Activated CD8-positive, alpha-beta memory T cell treated with anti-CD3 and anti-CD28 coated beads for 36 hours (primary cell): Measurements from ENCODE around the gene REL. TPM values are rescaled to one million over a fixed set of nuclear protein-coding genes. Genes with fewer than 3 reads are reported as not detected.
"Not testable (repeated sequence)": the region's sequence is repeated elsewhere in the genome, so short reads cannot be mapped to it uniquely, and the experiment has no call there.

Experiments
- CTCF ChIA-PET: fragments of 350-600 bp; sonication (Branson Sonifier 250); formaldehyde crosslinking; loops from one replicate; lab custom pipeline; 2021; ENCODE audit warnings: antibody characterized with exemption; lab: Charles Lee
- POLR2A ChIA-PET: fragments of 350-600 bp; sonication (Branson Sonifier 250); formaldehyde crosslinking; loops from one replicate; lab custom pipeline; 2021; ENCODE audit warnings: antibody characterized with exemption; lab: Charles Lee
- total RNA-seq, 2 experiments: library from RNA; stranded (reverse); gene quantifications; one replicate each; pipeline ENCODE4 v1.2.3, GENCODE V29; 2021

Gene REL
- total RNA-seq, 2 experiments from 2014 or later: 55.3 TPM

- CTCF ChIA-PET: interaction anchor here (0.6 kb wide), 1 partner anchor 734 kb away, joined by 3 read pairs; no protein-coding TSS in a partner anchor
- POLR2A ChIA-PET: no interaction called here
Measured at GRCh38 chr2:60862642-60863041, 18.7 kb upstream of the REL start.

DNA sequence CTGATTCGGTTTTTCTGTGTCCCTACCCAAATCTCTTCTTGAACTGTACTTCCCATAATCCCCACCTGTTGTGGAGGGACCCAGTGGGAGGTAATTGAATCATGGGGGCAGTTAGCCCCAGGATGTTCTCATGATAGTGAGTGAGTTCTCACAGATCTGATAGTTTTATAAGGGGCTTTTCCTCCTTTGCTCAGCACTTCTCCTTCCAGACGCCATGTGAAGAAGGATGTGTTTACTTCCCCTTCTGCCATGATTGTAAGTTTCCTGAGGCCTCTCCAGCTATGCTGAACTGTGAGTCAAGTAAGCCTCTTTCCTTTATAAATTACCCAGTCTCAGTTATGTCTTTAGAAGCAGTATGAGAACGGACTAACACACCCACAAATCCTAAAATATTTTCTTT is 16.0 kb upstream of the REL start:
- POLR2A ChIA-PET: not testable (repeated sequence)

GRCh38 chr2:60867007-60867406 is 14.4 kb upstream of the REL start:
- ChIA-PET CTCF (no interaction called here), POLR2A (no interaction called here)

More for the DNA sequence above, 16.0 kb upstream of the REL start:
- CTCF ChIA-PET: not testable (repeated sequence)

DNA sequence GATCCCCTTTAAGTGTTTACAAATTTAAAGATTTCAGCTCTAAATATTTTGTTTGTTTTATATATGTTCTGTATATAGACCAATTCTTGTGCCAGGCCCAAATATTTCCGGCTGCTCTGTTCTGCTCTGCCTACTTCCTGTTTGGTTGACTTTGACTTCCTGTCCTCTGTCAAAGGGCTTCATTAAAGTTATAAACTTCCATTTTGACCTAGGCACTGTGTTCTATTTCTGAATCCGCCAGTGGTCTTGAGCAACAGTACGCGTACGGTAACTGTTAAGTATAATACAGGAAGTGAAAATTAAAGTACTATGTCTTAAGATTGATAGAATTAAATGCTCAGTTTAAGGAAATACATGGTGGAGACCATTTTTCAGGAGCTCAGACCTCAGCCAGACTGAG is 13.5 kb upstream of the REL start:
- CTCF ChIA-PET: interaction anchor here (0.9 kb wide), 1 partner anchor 212 kb away, joined by 3 read pairs; no protein-coding TSS in a partner anchor
- POLR2A ChIA-PET: no interaction called here

- CTCF ChIA-PET: interaction anchor here (0.9 kb wide), 1 partner anchor 211 kb away, joined by 3 read pairs; no protein-coding TSS in a partner anchor
- POLR2A ChIA-PET: no interaction called here
Measured at GRCh38 chr2:60868589-60869273, 12.6 kb upstream of the REL start.

DNA sequence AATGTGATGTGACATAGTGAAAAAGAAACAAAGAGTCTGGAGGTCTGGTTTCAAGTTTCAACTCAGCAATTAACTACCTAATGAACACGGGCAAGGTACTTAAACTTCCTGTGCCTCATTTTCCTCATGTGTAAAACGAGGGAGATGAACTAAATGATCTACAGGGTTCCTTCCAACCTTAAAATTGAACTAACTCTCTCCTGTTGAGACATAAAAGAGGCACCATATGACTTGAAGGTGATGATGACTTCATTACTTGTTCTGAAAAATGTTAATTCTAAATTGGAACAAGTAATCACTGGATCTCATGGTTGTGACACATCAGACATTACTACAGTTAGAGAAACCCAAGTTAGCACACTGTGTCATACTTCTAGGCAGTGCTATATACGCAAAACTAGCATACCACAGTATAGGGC is 8.9 kb upstream of the REL start:
- ChIA-PET POLR2A (no interaction called here), CTCF (interaction anchor here (0.7 kb wide), 4 partner anchors 10 to 151 kb away, joined by 3 read pairs; no protein-coding TSS in a partner anchor)

GRCh38 chr2:60873381-60873780 is 8.0 kb upstream of the REL start:
- ChIA-PET CTCF (interaction anchor here (0.7 kb wide), 4 partner anchors 9 to 150 kb away, joined by 3 read pairs; no protein-coding TSS in a partner anchor), POLR2A (no interaction called here)

GRCh38 chr2:60875520-60875919 is 5.9 kb upstream of the REL start:
- ChIA-PET POLR2A (interaction anchor here (1.0 kb wide), 1 partner anchor 9 kb away, joined by 3 read pairs; no protein-coding TSS in a partner anchor), CTCF (interaction anchor here (0.7 kb wide), 1 partner anchor 79 kb away, joined by 3 read pairs; no protein-coding TSS in a partner anchor)

DNA sequence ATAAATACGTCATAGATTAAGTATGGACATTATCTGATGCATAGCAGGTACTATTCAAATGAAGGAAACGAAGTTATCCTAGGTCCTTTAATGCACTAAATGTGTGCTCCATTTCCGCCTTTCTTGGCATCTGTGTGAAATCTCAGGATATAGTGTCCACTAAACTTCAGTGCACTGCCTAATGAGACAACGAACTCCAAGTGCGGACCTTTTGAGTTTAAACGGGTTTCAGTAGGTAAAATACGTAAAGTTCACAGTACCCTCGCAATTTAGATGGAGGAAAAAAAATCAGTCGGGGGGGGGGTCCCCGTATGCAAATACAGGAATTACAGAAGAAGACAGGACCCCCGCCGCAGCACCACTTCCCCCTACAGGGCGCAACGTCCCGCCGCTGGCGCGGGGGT is 729 bp upstream of the REL start:
- ChIA-PET CTCF (interaction anchor here (2.8 kb wide), 1 partner anchor 118 kb away, joined by 13 read pairs; no protein-coding TSS in a partner anchor), POLR2A (interaction anchor here (1.0 to 2.1 kb wide), 4 partner anchors 19 to 73 kb away, joined by 4 to 7 read pairs (median 6); no protein-coding TSS in a partner anchor)

- ChIA-PET CTCF (interaction anchor here (0.5 to 2.8 kb wide), 5 partner anchors 10 to 115 kb away, joined by 3 to 13 read pairs (median 5); no protein-coding TSS in a partner anchor), POLR2A (interaction anchor here (0.8 to 2.0 kb wide), 4 partner anchors 64 to 87 kb away, joined by 3 to 5 read pairs (median 5); no protein-coding TSS in a partner anchor)
Measured at GRCh38 chr2:60882971-60883753, 1.8 kb downstream of the REL start.

- ChIA-PET POLR2A (interaction anchor here (0.7 to 1.2 kb wide), 2 partner anchors 8 to 14 kb away, joined by 3 to 6 read pairs; no protein-coding TSS in a partner anchor), CTCF (interaction anchor here (0.7 to 1.2 kb wide), 2 partner anchors 16 to 63 kb away, joined by 3 read pairs; no protein-coding TSS in a partner anchor)
Measured at GRCh38 chr2:60883896-60884295, 2.5 kb downstream of the REL start.

GRCh38 chr2:60884800-60885199 is 3.4 kb downstream of the REL start:
- CTCF ChIA-PET: interaction anchor here (1.2 kb wide), 1 partner anchor 15 kb away, joined by 3 read pairs; no protein-coding TSS in a partner anchor

DNA sequence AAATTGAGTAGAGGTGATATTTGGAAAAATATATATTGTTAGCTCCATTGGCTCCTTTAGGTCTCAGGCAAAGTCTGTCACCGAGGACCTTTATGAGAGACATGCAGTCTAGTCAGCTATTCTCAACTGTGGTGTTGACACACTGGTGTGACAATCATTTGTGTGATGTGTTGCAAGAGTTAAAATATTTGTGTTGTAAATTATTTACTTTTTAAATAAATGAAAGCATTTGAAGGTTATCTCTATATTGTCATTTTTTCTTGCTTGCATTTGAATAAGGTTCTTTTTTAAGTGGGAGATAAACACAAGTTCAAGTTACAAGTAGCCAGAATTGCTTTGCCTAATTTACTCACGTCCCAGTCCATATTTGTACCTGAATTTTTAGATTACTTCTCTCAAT is 4.3 kb downstream of the REL start:
- ChIA-PET POLR2A (no interaction called here), CTCF (no interaction called here)

More at GRCh38 chr2:60884800-60885199, 3.4 kb downstream of the REL start:
- POLR2A ChIA-PET: interaction anchor here (1.2 kb wide), 1 partner anchor 9 kb away, joined by 3 read pairs; no protein-coding TSS in a partner anchor

DNA sequence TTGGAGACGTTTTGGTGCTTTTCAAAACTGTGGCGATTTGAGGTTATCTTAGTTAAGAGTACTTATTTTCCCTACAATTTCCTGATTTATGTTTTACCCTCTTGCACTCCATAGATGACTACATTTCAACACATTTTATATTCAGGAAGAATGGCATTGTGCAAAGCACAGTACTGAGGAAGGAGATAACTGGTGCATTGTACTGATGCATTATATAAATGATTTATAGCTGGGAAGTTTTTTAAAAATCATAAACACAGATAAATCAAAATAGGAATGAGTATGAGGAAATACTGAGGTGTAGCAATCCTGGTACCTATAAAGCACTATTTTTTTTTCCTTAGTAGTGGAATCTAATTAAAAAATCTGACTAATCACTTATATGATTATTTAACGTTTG is 5.6 kb downstream of the REL start:
- CTCF ChIA-PET: no interaction called here
- POLR2A ChIA-PET: interaction anchor here (0.8 to 1.5 kb wide), 2 partner anchors 13 to 67 kb away, joined by 3 read pairs; no protein-coding TSS in a partner anchor

DNA sequence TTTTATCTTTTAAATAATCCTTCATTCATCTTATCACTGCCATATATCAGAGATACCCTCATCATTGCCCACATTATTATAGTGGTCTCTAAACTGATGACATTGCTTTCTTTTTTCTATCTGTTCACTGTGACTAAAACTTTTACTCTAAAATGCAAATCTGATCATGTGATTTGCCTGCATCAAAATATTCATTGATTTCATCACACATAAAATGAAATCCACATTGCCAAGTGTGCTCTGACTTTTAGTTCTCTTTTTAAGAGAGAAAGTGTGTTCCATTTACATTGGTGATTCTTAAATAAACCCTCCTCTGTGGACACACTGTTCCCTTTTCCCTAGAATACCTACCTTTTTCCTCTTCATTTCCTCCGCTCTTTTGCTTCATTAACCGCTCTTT is 7.5 kb downstream of the REL start:
- ChIA-PET POLR2A (interaction anchor here (0.6 kb wide), 1 partner anchor 8 kb away, joined by 4 read pairs; no protein-coding TSS in a partner anchor), CTCF (interaction anchor here (0.5 kb wide), 1 partner anchor 31 kb away, joined by 4 read pairs; no protein-coding TSS in a partner anchor)

- CTCF ChIA-PET, POLR2A ChIA-PET: not testable (repeated sequence)
Measured at GRCh38 chr2:60889581-60890392, 8.4 kb downstream of the REL start.

DNA sequence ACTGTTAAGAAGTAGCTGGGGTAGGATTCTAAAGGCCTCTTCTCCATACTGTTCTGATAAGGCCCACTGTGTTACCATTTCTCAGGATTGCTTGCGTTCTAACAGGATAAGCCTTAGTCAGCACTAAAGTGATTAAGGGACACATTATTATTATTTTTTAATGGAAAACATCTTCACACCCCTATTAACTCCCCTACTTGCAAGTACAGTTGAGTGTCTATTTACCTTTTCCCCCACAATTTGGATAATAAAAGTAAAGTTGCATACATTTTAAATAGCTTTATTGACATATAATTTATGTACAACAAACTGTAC is 9.0 kb downstream of the REL start:
- CTCF ChIA-PET: no interaction called here
- POLR2A ChIA-PET: no interaction called here

GRCh38 chr2:60891180-60891579 is 9.8 kb downstream of the REL start:
- ChIA-PET CTCF (no interaction called here), POLR2A (interaction anchor here (0.6 kb wide), 1 partner anchor 84 kb away, joined by 4 read pairs; no protein-coding TSS in a partner anchor)
